ENCODE results near the gene TSC22D3. TPM values are rescaled to one million over a fixed set of nuclear protein-coding genes. Genes with fewer than 3 reads are reported as not detected.
"Not testable (repeated sequence)": the region's sequence is repeated elsewhere in the genome, so short reads cannot be mapped to it uniquely, and the experiment has no call there.

Gene TSC22D3
- 25.9 and 52.8 TPM in 2 replicates for total RNA-seq

DNA sequence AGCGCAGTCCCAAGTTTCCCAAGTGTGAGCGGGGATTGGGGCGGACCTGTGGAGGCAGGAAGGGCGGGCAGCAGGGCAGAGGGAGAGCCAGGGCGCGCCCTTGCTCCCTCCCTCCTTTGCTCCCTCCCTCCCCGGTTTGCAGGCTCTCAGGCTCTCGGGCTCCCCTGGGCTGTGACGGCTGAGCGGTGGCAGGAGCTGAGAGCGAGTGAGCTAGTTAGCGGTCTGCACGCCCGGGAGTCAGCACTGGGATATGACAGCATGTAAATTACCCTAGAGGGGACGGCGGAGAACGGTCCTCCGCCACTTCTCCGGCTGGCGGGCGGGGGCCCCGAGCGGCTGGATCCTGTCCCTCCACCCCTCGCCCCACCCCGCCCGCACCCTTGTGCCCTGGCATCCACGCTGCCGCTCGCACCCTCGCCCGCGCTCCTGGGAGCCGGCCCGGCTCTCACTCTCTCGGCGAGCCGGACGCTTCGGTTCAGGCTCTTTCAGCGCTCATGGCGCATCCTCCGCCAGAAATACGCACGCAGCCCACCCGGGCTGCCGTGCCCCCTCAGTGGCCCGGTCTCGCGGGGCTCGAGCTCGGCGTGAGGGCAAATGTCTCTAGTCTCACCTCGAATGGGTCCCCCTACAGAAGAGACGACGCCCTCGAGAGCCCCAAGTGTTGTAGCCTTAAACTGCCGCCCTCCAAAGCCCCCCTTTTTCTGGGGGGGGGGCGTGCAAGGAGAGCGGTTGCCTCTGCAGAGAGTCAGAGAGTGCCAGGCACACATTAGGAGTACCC, at the start of gene TSC22D3:
Gene TSC22D3, minus strand, starts transcription at position 54 of the 778 bp plus-strand sequence. CDS start 368 bp downstream, outside the sequence.
- DNase-seq (ENCODE audit: low read depth, low spot score), result peak; percentile 11

DNA sequence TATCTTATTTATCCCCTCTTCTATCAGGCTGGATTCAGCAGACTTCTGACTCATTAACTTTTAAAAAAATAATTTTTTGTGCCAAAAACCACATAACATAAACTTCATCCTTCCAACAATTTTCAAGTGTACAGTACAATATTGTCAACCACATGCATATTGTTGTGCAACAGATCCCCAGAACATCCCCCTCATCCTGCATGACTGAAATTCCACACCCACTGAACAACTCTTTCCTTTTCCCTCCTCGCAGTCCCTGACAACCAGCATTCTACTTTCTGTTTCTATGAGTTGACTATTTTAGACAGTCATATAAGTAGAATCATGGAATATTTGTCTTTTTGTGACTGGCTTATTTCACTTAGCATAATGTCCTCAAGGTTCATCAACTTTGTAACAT, 47.9 kb upstream of the TSC22D3 start:
- peak; percentile 41 for DNase-seq (ENCODE audit: low read depth, low spot score)

DNA sequence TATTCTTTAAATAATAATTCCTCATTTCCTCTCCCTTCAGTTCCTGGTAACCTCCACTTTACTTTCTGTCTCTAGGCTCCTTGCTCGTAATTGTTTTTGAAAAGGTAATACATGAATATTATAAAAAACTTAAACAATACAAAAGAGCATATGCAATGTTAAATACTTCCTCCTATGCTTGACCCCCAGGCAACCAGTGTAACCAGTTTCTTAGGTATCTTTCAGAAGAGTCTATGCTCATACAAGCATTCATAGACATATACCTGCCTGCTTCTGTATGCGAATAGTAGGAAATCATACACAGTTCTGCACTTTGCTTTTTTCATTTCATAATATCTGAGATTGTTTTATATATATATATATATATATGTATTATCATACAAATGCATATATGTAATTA, 47.5 kb upstream of the TSC22D3 start:
- no peak for DNase-seq (ENCODE audit: low read depth, low spot score)

DNA sequence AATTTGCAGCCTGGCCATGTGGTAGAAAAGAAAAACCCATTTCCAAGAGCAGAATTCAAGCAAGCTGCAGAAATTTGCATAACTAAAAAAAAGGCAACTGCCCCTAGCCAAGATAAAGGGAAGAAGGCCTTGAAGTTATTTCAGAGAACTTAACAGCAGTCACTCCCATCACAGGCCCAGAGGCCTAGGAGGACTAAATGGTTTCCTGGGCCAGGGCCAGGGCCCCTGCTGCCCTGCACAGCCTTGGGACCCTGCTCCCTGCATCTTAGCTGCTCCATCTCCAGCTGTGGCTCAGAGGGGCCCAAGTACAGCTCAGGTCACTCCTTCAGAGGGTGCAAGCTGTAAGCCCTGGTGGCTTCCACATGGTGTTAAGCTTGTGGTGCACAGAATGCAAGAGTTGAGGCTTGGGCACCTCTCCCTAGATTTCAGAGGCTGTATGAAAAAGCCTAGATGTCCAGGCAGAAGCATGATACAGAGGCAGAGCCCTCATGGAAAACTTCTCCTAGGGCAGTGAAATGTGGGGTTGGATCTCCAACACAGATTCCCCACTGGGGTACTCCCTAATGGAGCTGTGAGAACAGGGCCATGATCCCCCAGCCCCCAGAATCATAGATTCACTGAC, 43.4 kb upstream of the TSC22D3 start:
- DNase-seq (ENCODE audit: low read depth, low spot score), result no peak

DNA sequence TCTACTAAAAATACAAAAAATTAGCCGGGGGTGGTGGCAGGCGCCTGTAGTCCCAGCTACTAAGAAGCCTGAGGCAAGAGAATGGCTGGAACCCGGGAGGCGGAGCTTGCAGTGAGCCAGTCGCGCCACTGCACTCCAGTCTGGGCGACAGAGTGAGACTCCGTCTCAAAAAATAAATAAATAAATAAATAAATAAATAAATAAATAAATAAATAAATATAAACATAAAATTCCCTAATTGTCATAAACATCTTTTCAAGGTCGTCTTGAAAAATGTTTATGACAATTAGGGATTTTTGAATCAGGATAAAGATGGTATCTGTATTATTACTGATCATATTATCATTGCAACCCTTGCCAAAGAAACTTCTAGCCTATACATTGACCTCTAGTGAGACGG, 34.5 kb upstream of the TSC22D3 start:
- not testable (repeated sequence) for DNase-seq (ENCODE audit: low read depth, low spot score)

DNA sequence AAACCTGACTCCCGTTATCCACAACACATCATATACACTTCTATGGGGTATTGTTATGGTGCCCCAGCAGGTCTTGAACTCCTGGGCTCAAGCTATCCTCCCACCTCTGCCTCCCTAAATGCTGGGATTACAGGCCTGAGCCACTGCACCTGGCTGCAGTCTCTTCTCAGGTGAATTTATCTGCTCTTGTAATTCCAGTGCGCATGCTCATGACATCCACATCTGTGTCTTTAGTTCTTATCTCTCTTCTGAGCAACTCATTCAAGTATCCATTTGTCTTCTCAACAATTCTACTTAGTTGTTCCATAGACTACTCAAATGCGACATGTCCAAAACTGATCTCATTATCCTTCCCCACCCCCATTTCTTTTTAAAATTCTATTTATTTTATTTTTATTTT, 29.6 kb upstream of the TSC22D3 start:
- DNase-seq (ENCODE audit: low read depth, low spot score), result no peak

DNA sequence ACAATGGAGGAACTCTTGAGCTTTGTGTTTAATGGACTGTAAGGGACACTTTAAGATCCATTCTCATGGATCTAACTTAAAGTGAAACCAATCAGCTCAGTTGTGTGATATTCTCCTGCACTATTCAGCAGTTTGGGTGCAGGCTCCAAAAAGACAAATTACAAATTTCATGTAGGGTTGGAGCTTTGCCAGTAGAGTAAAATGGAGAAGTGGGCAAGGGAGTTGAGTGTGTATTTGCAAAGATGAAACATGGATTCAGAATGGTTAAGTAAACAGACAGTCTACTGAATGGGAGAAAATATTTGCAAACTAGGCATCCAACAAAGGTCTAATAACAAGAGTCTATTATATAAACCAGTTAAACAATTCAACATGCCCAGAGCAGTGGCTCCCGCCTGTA, 28.8 kb upstream of the TSC22D3 start:
- DNase-seq (ENCODE audit: low read depth, low spot score), result no peak

DNA sequence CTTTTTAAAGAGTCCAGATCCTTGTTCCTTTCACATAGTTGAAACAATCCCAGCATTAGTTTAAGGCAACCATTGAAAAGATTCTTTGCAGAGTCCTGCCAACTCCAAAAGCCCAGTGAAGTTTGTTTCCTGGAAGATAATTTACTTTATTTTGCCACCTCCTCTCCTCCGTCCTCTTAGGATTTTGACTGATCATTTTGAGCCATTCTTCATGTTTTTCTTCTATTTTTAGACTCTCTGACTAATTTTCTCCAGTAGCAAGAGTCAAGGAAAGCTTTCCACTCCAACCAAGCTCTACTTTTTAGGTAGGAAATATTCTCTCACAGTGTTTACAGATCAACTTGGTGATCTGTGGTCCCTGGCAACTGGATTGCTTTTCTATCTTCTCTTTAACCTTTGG, 12.2 kb upstream of the TSC22D3 start:
- DNase-seq (ENCODE audit: low read depth, low spot score), result no peak

DNA sequence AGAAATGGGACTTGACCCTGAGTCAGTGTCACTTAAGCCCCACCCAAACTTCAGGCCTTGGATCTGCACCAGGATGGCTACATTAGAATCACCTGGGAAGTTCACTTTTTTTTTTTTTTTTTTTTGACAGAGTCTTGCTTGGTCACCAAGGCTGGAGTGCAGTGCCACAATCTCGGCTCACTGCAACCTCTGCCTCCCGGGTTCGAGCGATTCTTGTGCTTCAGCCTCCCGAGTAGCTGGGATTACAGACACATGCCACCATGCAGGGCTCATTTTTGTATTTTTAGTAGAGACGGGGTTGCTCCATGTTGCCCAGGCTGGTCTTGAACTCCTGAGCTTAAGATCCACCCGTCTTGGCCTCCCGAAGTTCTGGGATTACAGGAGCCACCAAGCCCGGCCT, 4.9 kb upstream of the TSC22D3 start:
- no peak for DNase-seq (ENCODE audit: low read depth, low spot score)

DNA sequence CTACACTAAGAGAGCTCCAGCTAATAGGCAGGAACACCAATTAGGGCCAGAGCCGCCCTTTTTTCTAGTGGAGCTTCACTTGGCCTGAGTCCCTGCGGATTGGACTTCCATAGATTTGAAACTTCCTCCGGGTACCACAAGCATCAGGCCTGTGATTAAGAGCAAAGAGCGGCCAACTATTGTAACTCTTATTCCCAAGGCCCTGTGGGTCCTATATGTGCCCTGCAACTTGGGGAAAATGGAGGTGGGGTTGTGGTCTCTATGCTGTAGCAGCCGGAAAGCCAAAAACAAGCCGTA, 1.9 kb upstream of the TSC22D3 start, which contains the start of gene NCBP2L:
Gene NCBP2L, plus strand, starts transcription at position 198 of the 297 bp plus-strand sequence. CDS start 16,488 bp downstream, outside the sequence.
- no peak for DNase-seq (ENCODE audit: low read depth, low spot score)

DNA sequence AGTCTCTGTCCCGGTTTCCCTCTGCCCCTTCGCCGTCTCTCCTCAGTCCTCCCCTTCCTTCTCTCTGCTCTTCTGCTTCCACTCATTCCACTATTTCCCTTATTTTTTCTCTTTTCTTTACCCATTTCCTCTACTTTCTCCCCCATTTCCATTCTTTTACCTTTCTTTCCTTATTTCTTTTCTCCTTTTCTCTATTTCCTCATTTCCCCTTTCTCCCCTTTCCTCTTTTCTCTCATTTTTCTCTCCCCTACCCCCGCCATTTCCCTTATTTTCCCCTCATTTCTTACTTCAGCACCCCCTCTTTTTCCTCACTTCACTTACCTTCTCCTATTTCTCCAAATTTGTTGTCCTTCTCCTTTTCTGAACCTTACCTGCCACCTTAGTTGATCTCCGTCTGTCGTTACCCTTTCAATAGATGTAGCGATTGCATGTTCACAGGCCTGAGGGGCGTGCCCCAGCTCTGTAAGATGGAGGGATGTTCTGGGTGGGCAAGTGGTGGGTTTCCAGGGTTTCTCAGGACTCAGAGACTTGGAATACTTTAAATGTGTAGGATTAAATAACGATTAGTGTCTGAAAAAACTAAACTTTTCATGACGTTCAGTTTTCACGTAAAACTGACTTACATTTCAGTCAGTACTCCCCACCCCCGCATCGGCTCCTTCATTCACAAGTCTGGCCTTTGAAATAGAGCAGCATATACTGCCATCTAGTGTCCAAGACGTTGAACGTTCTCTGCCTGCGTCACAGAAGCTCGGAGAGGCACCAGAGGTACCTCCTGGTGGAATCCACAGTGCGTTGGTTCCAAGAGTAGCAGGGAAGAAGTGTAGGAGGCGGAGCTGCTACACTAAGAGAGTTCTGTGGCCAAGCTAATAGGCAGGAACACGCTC, 1.3 kb upstream of the TSC22D3 start:
- DNase-seq (ENCODE audit: low read depth, low spot score), result peak; percentile 80

DNA sequence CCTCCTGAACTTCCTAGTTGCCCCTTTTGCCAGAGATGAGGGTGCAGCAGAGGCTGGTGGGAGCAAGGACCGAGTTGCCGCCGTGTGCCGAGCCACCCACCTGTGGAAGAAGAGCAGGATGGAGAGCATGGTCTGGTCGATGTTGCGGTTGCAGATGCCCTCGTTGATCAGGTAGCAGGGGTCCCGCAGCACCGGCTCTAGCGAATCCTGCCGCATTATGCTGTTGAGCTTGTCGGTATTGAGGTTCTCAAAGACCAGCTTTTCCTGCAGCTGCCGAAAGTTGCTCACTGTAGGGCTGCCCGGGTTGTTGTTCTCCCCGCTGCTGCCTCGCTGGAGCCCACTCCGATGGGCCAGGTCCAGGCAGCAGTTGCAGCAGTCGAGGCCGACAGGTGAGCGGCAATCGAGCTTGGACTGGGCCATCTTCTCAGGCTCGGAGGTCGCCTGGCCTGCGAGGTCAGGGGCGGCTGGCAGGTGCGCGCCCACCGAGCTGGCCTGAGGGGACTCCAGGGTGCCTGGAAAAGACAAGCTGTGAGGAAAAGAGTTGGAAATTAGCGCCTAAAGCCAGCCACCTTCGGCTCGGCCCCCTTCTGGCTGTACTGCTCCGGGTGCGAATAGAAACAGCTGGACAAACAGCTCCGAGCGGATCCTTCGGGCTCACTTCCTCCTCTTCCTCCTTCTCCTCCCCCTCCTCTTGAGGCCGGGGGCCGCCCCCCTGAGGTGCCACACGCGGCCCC, 420 bp downstream of the TSC22D3 start:
- DNase-seq (ENCODE audit: low read depth, low spot score), result peak; percentile 3

DNA sequence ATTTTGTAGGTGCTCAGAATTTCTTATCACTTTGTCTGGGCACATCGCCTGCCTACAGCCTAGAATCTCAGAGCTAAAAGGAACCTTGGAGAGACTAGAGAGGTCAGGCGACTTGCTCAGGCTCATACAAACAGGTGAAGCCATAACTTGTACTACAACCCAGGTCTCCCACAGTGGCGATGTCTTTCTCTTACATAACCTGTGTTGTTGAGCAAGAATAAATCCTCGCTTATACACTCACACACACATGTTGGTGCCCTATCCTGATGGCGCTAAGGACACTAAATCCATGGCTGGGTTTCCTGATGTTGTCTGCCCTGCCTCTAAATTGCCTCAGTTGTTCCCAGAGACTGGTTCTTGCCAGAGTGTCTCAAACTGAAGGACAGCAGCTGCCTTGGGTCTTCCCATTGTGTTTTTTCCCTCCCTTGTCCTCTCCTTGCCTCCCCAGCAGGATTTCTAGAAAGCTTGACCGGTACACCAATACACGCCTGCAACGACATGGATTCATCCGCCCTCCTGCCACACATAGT, 1.6 kb downstream of the TSC22D3 start:
- DNase-seq (ENCODE audit: low read depth, low spot score), result no peak

DNA sequence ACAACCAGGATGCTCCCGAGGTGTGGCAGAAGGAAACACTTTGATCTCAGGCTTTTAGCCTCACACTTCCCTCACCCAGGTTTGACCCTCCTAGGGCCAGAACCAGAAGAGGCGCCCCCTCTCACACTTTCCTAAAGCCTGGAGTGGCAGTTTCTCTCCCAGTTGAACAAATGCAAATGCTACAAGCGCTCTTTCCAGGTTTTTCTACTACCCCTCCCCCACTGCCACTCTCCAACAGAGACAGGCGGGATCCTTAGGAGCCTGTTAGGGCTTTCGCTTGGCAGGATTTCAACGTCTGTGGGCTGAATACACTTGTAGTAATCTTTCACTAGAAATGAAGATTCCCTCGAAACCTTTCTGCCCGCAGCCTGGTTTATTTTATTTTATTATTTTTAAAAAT, 2.4 kb downstream of the TSC22D3 start:
- DNase-seq (ENCODE audit: low read depth, low spot score), result no peak

DNA sequence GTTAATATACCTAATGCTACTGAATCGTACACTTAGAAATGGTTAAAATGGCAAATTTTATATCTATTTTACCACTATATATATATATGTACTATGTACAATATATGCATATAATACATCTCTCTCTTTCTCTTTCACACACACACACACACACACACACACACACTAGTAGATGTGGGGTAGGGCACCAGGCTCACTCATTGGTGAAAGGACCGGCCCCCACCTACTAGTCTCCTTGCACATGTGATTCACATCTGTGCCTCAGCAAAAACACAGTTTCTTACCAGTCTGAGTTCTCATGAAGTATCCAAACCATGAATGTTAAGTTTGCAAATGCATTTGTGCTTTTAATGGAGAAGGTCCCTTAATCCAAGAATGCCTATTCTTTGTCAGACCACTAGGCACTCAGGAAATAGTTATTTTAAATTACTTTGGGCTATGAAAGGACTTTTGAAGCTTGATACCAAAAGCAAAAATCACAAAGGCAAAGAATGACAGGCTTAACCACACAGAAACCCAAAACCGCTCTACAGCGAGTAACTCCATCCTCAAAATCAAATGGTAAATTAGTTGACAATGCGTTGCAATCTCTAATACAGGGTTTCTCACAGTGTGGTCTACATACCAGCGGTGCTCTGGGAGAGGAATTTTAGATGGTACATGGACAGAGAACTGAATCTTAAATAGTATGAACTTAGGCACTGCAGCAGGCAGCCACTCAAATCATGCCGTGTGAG, 5.8 kb downstream of the TSC22D3 start:
- DNase-seq (ENCODE audit: low read depth, low spot score), result no peak

DNA sequence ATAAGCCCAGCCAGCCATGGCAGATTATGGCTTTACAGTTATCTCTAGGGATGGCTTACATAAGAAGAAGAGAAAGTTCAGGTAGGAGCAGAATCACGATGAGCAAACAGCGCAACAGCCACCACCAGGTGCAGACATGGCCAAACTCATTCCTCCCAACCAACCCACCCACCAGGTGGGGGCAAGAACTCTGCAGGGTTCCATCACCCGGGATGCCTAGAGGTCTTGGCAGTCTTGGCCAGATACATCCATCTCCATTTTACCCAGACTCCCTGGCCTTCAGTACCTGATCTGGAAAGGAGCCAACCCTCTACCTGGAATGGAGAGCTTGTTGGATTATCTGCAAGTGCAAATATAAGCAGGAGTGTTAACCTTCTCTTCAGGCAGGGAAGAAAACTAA, 7.5 kb downstream of the TSC22D3 start:
- no peak for DNase-seq (ENCODE audit: low read depth, low spot score)

DNA sequence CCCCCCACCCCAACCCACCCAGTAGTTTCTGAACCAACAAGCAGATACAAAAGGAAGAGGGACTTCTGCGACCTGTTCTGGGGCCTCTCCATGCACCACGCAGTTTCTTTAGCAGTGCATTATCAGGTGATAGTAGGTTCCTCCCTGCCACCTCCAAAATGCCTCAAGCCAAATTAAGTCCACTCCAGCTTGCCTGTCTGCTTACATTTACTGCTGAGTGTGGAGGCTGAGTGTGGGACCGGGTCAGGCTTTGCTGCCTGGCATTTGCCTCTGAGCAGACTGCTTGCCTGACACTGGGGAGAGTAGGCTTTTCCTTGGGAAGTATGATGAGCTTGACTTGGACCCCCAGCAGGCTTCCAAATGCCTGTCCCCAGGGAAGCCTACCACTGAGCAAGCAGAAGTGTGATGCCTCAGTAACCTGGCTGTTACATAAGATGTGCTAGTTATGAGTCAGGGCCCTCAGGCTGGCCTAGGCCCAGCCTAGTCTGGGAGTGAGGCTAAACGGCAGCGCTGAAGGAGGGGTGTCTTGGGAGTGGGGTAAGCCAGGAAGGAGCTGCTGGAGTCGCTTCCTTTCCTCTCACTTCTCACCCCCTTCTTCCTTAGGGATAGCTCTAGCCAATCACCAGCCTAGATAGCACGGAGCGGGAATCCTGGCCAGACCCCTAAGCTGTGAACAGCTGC, 9.0 kb downstream of the TSC22D3 start:
- no peak for DNase-seq (ENCODE audit: low read depth, low spot score)

DNA sequence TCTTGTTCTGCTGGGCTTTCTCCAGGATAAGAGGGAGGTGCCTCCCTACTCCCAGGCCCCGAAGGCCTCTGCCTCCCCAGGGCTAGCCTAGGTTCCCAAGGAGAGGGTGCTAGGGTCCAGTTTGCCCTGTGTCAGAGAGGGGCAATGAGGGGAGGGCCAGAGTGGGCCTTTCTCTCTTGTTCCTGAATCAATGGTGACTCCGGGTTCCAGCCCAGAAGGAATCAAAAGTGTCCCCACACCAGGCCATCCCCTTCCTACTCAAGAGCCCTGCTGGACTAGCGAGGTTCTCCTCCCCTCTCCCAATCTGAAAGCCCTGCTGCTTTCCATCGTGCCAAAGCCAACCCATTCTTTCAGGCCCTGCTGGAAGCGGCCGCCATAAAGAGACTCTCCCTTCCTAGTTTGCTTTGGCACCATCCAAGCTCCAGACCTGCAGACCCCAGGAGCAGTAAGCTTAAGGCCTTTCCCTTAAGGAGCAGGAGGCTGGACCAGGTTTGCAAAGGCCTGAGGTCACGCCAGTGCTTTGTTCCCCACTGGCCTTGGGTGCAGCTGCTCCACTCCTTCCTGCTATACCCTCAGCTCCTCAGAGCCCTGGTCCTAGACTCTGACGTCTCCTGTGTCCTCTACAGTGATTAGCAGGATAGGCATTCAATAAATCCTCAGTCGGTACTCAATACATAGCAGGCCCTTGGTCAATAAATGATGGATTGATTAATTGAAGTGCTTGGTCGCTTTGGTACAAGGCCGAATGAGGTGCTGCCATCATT, 10.6 kb downstream of the TSC22D3 start:
- DNase-seq (ENCODE audit: low read depth, low spot score), result no peak

DNA sequence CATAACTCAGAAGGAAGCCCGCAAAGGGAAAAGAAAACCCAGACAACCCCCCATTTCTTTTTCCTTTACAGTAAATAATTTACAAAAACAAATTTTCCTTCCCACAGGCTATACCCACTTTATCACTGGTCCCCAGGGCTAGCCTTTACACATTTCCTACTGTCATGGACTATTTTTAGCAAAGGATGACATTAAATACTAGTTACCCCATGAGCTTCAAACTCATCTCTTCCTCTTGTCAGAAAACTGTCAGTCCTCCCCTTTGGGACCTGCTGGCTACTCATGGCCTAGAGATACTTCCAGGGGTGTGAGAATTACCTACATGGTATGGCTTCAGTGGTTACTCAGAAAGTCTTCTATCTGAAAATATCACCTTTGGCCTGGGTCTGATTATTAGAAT, 11.9 kb downstream of the TSC22D3 start:
- DNase-seq (ENCODE audit: low read depth, low spot score), result no peak
